Stimulated activated CD8-positive, alpha-beta memory T cell treated with anti-CD3 and anti-CD28 coated beads, Interleukin-4, amount 100 ng/mL, for 48 hours (primary cell): ENCODE data around the gene OR2AP1.
"Not testable (repeated sequence)": the region's sequence is repeated elsewhere in the genome, so short reads cannot be mapped to it uniquely, and the experiment has no call there.

Experiments used
- DNase-seq: peaks from one replicate; pipeline ENCODE4 v3.0.0-alpha.2; 2020

Gene OR2AP1

DNA sequence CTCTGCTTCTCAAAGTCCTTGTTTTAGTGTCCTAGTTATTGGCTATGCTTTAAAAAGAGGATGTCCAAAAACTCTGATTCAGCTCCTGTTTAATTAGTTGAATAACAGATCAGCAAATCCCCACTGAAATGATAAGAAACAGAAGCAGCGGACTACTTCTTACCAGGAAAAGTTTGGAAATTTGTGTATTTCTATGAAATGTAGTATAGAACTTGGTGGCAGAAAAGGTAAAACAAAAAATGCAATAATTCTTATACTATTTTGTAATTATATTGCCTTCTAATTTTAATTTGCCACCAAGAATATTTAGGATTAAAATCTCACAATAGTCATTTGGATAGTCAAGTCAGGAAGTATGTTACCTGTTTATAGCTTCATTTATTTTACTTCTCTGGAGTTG lies at the start of gene OR2AP1:
TSS of gene OR2AP1 (plus strand) at position 301 of the 400 bp plus-strand sequence. CDS start 1,947 bp downstream, outside the sequence.
- no peak for DNase-seq

DNA sequence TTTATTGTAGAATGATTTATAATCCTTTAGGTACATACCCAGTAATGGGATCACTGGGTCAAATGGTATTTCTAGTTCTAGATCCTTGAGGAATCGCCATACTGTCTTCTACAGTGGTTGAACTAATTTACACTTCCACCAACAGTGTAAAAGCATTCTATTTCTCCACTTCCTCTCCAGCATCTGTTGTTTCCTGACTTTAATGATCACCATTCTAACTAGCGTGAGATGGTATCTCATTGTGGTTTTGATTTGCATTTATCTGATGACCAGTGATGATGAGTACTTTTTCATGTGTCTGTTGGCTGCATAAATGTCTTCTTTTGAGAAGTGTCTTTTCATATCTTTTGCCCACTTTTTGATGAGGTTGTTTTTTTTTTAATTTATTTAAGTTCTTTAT lies 24.0 kb upstream of the OR2AP1 start:
- not testable (repeated sequence) for DNase-seq

DNA sequence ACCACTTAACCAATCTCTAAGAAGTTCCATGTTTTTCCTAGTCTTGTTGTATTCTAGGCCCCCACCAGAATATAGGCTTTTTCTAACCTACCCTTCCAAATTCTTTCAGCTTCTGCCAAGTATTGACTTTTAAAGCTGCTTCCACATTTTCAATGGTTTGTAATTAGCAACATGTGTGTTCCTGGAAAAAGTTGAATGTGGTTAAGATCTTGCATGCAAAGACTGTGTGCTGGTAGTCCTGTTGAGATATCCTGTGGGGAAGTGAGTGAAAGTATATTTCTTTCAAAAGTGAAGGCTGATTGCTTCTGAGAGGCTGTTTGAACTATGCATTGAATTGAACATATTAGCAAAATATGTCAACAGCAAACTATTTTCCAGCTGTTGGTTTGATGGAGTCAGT lies 23.5 kb upstream of the OR2AP1 start:
- DNase-seq, result no peak

DNA sequence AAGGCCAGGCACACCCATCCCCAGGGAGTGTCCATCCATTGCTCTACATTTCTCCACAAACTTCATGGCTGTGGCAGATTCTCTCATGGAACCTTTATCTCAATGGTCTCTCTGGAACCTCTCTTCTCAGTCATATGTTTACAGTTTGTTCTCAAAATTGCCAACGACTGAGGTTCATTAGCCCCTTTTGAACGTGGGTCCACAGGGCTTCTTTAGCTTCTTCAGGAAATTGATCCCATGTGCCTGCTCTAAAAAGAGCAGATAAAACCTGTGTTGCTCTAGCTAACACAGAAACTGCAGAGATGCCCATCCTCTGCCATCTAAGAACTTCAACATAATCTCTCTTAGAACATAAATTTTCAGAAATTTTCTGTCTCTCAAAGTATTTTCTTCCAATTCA lies 23.0 kb upstream of the OR2AP1 start, which contains the start of gene OR6C4:
TSS of gene OR6C4 (plus strand) at position 301 of the 400 bp plus-strand sequence. CDS start 1,625 bp downstream, outside the sequence.
- DNase-seq, result no peak

DNA sequence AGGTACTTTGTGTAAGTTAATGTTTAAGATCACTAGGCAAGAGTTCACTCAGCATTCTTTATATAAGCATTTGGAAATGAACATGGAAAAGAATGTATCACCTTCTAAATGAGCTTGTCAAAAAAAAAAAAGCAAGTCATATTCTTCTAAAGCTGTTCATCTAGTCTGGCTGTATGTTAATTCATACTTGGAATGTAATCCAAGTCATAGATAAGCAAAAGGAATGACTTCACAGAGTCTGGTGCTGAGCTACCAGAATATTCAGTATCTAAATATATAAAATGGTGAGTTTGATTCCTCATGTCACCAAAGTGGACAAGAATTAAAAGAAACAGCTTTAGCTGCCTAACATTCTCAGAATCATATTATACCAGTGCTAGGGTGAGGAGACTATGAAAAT lies 18.0 kb upstream of the OR2AP1 start:
- no peak for DNase-seq

DNA sequence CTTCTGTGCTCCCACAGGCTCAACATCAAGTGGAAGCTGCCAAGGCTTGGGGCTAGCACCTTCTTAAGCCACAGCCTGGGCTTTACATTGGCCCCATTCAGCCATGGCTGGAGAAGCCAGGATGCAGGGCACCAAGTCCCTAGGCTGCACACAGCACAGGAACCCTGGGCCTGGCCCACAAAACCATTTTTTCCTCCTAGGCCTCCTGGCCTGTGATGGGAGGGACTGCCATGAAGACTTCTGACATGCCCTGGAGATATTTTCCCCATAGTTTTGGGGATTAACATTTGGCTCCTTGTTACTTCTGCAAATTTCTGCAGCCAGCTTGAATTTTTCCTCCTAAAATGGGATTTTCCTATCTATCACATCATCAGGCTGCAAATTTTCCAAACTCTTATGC lies 2.2 kb upstream of the OR2AP1 start:
- DNase-seq, result not testable (repeated sequence)

DNA sequence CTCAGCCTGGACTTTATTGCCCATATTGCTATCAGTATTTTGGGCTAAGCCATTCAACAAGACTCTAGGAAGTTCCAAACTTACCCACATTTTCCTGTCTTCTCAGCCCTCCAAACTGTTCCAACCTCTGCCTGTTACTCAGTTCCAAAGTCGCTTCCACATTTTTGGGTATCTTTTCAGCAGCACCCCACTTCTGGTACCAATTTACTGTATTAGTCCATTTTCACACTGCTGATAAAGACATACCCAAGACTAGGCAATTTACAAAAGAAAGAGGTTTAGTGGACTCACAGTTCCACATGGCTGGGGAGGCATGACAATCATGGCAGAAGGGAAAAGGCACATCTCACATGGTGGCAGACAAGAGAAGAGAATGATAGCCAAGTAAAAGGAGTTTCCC lies 1.6 kb upstream of the OR2AP1 start:
- DNase-seq, result not testable (repeated sequence)

DNA sequence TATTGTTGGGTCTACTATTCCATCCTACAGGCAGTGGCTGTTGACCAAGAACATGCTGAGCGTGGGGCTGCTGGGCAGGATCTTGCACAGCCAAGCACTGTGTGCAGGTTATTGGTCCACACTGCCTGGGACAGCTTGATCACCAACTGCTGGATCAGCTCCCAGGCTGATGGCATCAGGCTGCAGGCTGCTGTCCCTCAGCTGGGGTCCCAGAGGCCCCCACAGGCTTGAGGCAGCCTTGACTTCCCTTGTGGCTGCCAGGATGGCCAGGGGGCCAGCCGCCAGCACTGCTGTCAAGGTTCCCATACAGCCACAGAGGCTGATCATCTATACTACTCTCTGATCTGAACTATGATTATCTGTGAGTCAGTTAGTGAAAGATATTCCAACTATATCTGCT lies 9.8 kb downstream of the OR2AP1 start:
- no peak for DNase-seq

DNA sequence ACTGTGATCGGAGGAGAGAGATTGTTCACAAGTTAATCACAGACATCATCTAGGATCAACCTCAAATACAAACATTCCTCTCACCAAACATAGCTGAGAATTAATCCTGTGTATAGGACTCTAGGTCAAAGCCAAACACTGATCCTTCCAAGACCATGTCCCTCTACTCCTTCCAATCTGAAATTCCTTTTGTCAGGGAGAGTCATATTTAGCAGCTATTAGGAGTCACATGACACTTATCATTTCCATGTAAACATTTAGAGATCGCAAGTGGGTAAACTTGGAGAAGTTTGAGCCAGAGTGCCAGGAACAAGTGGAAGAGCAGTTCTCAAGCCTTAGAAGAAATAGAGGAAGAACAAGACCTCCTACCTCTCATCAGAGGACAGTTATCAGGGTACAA lies 13.5 kb downstream of the OR2AP1 start:
- DNase-seq, result no peak

DNA sequence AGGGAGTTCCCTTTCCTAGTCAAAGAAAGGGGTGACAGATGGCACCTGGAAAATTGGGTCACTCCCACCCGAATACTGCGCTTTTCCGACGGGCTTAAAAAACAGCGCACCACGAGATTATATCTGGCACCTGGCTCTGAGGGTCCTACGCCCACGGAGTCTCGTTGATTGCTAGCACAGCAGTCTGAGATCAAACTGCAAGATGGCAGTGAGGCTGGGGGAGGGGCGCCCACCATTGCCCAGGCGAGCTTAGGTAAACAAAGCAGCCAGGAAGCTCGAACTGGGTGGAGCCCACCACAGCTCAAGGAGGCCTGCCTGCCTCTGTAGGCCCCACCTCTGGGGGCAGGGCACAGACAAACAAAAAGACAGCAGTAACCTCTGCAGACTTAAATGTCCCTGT lies 17.9 kb downstream of the OR2AP1 start:
- not testable (repeated sequence) for DNase-seq

DNA sequence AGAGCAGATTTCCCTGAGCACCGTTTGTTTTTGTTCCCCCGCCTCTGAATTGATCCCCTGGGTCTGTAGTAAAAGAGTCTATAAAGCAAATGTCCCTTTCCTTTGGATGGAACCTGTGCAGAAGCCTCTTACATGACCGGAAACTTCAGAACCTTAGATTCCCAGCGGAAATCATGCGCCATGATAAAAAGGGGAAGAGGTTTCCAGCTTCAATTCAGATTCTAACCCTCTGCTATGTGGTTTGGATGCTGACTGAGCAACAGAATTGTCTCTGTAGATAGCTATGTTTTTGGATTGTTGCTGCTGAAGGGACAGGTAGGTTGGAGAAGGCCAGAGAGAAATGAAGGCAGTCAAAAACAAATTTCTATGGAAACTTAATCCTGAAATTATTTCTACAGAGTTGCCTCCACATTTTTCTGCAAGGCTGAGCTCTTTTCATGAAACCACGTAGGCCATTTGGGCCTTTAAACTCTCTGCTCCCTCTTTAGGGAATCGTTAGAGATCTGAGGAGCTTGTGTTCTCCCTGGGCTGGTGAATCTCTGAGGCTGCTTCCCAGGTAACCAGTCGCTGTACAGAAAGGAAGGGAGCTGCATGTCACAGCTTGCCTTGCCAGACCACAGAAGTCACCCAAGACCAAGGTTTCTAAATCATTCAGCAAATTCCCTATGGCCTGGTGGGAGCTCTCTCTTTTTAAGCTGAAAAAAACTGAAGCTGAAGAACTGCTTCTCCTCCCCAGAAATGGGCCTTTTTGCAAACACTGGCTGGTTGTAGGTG lies 35.7 kb downstream of the OR2AP1 start:
- DNase-seq, result no peak

DNA sequence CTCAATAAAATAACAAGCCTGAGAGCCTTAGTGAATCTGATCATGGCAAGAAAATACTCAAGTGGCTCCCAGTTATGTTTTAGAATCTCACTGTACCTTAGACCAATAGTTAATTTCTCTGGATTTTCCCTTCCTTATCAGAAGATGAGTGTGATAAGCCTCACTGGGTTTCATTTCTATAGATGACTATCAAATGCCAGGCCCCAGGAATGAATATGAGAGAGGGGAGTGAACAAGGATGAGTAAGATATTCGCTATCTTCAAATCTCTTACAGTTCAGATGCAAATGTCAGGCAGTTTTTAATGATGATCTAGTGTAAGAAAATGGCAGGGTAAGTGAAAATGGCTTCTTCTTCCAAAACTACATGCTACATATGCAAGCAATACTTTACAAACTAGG lies 38.3 kb downstream of the OR2AP1 start:
- DNase-seq, result no peak

DNA sequence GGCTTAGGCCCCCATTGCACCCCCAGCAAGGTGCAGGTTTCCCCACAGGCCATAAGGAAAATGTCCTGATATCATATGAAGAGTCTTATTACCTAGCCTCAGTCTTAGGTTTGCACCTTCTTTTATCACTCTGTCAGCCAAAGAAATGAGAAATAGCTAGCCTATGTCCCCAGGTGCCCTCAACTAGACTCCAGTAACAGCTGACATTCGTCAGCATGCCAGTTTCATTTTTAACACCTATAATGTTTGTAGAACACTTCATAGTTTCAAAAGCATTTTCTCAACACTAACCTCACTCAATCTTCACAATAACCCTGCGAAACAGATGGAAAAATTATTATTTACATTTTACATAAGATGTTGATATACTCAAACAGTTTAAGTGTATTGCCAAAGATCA lies 40.4 kb downstream of the OR2AP1 start:
- no peak for DNase-seq

DNA sequence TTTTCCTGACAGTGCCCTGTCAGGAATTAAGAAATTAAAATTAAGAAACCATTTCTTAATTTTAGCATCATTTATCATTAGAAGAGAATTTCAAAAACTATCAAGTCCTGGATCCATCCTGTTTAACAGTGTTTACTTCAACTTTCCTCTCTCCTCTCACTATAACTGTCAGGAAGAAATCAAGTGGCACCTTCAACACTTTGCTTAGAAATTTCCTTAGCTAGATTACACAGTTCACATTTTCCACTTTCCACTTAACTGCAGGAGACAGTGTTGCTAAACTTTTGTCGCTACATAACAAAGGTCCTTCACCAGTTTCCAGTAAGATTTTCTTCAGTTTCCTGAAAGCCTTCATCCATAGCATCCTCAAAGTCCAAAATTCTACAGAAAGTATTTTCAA lies 42.5 kb downstream of the OR2AP1 start:
- no peak for DNase-seq

DNA sequence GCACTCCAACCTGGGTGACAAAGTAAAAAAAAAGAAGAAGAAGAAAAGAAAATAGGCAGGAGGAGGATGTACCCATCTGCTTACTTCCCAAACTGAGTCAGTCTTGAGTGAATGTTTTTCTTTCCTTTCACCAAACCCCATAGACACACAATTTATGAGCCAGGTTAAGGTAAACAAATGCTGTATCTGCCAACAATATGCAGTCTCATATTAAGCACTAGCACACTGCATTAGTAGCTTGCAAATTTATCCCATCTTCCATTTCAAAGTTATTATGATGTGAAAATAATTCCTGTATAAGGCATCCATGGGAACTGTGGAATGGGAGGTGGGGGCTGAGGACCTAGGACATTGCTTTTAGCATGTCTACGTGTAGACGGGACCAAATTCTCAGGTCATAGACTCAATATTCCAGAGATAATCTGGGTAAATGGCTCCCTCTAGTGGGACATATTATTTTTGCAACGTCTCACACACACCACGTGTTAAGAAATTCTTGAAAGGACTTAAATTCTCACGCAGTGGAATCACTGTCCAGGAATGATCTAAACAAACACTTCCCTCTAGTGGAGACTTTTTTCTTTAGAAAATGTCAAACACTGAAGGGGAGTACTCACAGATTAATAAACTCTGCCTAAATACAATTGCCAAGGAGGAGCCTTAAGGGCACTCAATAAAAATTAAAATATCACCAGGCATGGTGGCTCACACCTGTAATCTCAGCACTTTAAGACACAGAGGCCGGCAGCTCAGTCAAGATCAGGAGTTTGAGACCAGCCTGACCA lies 47.3 kb downstream of the OR2AP1 start:
- DNase-seq, result no peak

DNA sequence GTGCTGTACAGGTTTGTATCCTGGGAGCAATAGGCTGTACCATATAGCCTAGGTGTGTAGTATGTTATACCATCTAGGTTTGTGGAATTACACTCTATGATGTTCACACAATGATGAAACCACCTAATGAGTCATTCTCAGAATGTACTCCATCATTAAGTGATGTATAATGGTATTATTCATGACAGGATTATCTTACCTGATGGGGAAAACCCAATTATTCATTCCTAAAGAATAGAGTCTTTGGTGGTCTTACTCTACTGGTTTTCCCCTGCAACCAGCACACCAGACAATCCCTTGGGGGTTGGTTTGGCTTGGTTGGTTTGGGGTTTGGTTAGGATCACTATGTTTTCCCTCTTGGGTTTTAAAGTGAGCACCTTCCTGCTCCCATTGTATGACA lies 51.8 kb downstream of the OR2AP1 start:
- peak; percentile 59 for DNase-seq
